KOPT-K1 (cell line): ENCODE results near the gene RNF113B.

Source experiments
- H3K27ac ChIP-seq: fragments of 200-600 bp; sonication (generic); 2 replicates; pipeline ENCODE4 v1.5.1; 2016; ENCODE audit warnings: antibody characterized with exemption, mild to moderate bottlenecking, low read depth, low read length; ENCODE audit not compliant: poor library complexity, severe bottlenecking
- H3K36me3 ChIP-seq: fragments of 200-600 bp; sonication (generic); 2 replicates; pipeline ENCODE4 v1.5.1; 2017; ENCODE audit warnings: antibody characterized with exemption, mild to moderate bottlenecking, low read length, moderate library complexity; ENCODE audit not compliant: insufficient read depth
- H3K9me3 ChIP-seq: fragments of 200-600 bp; sonication (generic); 2 replicates; pipeline ENCODE4 v1.5.1; 2017; ENCODE audit warnings: antibody characterized with exemption, low read length, mild to moderate bottlenecking; ENCODE audit not compliant: insufficient read depth, poor library complexity, severe bottlenecking

Gene RNF113B

GRCh38 chr13:98190889-98191444 is 13.9 kb upstream of the RNF113B start:
- H3K27ac ChIP-seq = no peak overlapping the region
- no peaks in the 10 kb centered on the region for H3K9me3 ChIP-seq
- no peaks in the 10 kb centered on the region for H3K36me3 ChIP-seq

GRCh38 chr13:98189841-98190505 is 12.9 kb upstream of the RNF113B start:
- no peaks in the 10 kb centered on the region for H3K36me3 ChIP-seq
- H3K9me3 ChIP-seq = no peaks in the 10 kb centered on the region
- no peak overlapping the region for H3K27ac ChIP-seq

- Histone ChIP-seq H3K27ac (no peak overlapping the region), H3K9me3 (no peaks in the 10 kb centered on the region), H3K36me3 (no peaks in the 10 kb centered on the region)
These were observed 11.6 kb upstream of the RNF113B start for GRCh38 chr13:98188544-98189166.

DNA sequence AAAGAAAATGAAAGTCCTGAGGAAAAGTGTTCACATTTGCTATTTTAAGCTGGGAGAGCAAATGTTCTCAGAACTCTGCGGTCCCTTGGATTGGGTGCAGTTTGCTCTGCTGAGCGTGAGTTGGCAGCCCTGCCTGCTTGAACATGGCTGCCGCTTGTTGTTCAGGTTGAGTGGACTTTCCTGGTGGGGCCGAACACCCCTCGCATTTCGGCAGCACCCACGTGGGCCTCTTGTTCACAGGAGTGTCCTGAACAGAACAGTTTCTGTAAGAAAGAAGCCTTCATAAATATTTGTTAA is 10.8 kb upstream of the RNF113B start:
- Histone ChIP-seq H3K36me3 (no peaks in the 10 kb centered on the region), H3K9me3 (no peaks in the 10 kb centered on the region), H3K27ac (no peak overlapping the region)

- Histone ChIP-seq H3K27ac (no peak overlapping the region), H3K36me3 (no peaks in the 10 kb centered on the region), H3K9me3 (no peaks in the 10 kb centered on the region)
These were observed 10.3 kb upstream of the RNF113B start for GRCh38 chr13:98187155-98187964.

GRCh38 chr13:98184792-98185191 is 7.7 kb upstream of the RNF113B start:
- Histone ChIP-seq H3K9me3 (no peaks in the 10 kb centered on the region), H3K27ac (no peak overlapping the region), H3K36me3 (no peaks in the 10 kb centered on the region)

DNA sequence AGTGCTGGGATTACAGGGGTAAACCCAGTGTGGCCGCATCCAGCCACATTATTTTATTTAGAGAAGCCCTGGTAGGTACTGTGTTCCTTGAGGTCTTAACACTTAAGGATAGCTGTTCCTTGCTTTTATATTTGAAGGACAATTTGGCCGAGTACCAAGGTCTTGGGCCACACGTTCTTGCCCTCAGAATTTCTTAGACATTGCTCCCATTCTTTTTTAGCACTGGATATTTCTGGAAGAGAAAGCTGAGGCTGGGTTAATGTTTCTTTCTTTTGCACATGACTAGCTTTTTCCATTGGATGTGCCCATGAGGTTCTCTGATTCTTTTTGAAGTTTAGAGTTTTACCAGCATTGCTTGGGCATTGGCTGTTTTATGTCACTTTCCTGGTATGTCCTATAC is 5.5 kb upstream of the RNF113B start:
- Histone ChIP-seq H3K36me3 (no peaks in the 10 kb centered on the region), H3K27ac (no peak overlapping the region), H3K9me3 (no peaks in the 10 kb centered on the region)

DNA sequence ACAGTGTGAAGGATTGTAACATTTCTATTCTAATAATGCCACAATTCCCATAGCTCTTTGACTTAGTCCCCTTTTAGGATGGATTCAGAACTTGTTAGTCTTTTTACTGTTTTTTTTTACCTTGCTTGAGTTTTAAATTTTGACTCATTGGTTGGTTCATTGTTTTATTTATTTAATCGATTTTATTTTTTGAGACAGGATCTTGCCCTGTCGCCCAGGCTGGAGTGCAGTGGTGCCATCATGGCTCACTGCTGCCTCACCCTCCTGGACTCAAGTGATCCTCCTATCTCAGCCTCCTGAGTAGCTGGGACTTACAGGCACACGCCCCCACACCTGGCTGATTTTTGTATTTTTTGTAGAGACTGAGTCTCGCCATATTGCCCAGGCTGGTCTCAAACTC is 5.1 kb upstream of the RNF113B start:
- Histone ChIP-seq H3K27ac (no peak overlapping the region), H3K9me3 (no peaks in the 10 kb centered on the region), H3K36me3 (no peaks in the 10 kb centered on the region)

DNA sequence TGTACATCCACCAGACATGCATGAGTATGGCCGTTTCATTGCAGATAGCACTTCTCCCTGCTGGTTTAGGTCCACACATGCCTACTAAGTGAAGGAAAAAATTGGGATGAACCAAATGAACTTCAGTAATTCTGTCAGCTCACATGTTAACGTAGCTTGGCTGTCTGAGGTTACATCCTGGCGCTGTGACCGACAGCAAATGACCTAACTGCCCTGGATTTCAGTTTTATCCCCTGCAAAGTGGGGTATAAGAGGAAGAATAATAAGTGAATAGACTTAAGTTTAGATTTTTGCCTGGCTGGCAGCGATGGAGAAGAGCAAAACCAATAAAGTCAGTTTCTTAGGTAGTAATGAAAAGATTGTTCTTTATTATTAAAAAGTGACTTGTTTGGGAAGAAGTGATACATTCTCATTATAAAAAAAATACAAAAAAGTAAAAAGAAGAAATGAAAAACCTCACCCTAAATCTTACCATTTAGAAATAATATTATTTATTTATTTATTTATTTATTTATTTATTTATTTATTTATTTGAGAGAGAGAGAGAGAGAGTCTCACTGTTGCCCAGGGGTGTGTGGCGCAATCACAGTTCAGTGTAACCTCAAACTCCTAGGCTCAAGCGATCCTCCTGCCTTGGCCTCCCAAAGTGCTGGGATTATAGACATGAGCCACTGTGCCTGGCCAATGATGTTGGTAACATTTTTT is 4.2 kb upstream of the RNF113B start:
- no peak overlapping the region for H3K27ac ChIP-seq
- no peaks in the 10 kb centered on the region for H3K9me3 ChIP-seq
- H3K36me3 ChIP-seq = no peaks in the 10 kb centered on the region

DNA sequence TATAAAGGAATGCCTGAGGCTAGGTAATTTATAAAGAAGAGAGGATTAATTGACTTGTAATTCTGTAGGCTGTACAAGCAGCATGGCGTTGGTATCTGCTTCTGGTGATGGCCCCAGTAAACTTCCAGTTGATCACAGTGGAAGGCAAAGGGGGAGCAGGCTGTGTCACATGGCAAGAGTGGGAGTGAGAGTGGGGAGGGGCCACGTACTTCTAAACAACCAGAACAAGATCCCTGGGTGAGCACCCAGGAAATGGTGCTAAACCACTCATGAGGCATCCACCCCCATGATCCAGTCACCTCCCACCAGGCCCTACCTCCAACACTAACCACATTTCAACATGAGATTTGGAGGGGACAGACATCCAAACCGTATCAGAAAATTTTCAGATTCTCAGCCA is 3.0 kb upstream of the RNF113B start:
- H3K9me3 ChIP-seq = no peaks in the 10 kb centered on the region
- no peak overlapping the region for H3K27ac ChIP-seq
- H3K36me3 ChIP-seq = no peaks in the 10 kb centered on the region

DNA sequence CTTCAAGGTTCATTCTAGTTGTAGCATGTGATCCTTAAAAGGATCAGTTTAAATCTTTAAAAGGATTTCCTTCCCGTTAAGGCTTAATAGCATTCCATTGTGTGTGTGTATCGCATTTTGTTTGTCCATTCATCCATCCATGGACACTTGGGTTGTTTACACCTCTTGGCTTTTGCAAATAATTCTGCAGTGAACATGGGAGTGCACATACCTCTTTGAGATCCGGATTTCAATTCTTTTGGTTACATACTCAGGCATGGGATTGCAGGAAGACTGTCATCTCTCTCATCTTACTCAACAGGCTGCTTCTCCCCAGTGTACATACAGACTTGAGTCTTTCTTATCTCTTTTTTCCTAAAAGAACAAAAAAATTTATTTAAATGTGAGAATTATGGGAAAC is 1.2 kb downstream of the RNF113B start:
- Histone ChIP-seq H3K27ac (no peak overlapping the region), H3K9me3 (no peaks in the 10 kb centered on the region), H3K36me3 (no peaks in the 10 kb centered on the region)

DNA sequence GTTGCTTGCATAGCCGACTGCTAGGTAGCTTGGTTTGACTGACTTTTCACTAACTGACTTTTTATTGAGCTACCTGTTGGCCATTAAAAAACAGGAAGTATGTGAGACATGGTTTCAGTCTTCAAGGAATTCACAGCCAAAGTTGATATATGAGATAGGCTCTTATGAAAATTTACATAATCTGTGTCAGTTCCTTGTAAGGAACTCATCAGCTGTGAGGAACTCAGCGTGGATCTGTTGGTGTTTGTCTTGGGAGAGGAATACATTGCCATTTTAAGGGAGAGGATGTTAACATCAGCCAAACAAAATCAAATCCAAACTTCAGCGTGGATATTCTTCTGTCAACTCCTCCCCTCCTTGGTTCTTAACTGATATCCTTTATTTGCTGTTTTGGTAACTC is 2.0 kb downstream of the RNF113B start:
- no peaks in the 10 kb centered on the region for H3K9me3 ChIP-seq
- no peaks in the 10 kb centered on the region for H3K36me3 ChIP-seq
- no peak overlapping the region for H3K27ac ChIP-seq

GRCh38 chr13:98174307-98174706 is 2.8 kb downstream of the RNF113B start:
- Histone ChIP-seq H3K9me3 (no peaks in the 10 kb centered on the region), H3K27ac (no peak overlapping the region), H3K36me3 (no peaks in the 10 kb centered on the region)

DNA sequence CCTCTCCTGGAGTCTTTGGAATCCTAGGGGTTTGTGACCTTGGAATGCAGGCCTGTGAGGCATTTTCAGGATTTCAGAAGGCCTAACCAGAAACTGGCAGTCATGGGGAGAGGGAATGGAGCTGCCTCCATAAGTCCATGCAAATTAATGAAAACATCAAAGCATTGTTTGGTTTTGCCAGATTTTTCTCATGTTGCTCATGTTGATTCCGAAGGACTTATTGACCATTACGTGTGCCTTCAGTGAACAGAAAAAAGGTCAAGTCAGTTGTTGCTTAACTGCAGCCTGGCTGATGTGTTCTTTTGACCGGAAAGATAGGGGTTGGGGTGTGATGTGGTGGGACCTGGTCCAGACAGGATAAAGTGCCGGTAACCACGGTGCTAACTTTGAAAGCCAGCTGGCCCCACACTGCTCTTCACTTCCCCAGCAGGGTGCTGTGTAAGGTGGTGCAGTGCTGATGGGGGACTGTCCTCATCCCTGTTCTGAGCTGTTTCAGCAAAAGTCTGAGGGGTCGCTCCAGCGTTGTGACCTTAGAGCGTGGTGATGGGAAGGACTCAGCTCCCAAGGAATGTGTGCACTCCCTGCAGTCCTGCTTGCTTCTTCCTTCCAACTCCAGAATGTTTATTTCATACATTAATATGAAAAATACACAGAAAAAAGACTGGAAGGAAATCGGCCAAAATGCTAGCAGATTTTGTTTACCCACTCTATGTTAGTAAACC is 3.5 kb downstream of the RNF113B start:
- H3K9me3 ChIP-seq = no peaks in the 10 kb centered on the region
- H3K27ac ChIP-seq = no peak overlapping the region
- H3K36me3 ChIP-seq = no peaks in the 10 kb centered on the region
